Liver (tissue), 9 donors: Measurements from ENCODE around the gene FMC1. TPM values are rescaled to one million over a fixed set of nuclear protein-coding genes. Genes with fewer than 3 reads are reported as not detected.
"Not testable (repeated sequence)": the region's sequence is repeated elsewhere in the genome, so short reads cannot be mapped to it uniquely, and the experiment has no call there.

Source experiments
- DNase-seq: peaks from one replicate; pipeline ENCODE4 v3.0.0-alpha.2; 2017; ENCODE audit warnings: low spot score
- H3K27ac ChIP-seq, 2 donors: one replicate each; pipeline ENCODE4 v1.7.0; 2013; ENCODE audit warnings: inconsistent platforms in 2 of 2, low read length in 2 of 2, control low read depth in 1 of 2, low read depth in 1 of 2, mild to moderate bottlenecking in 1 of 2
- H3K27me3 ChIP-seq, 4 donors: one replicate each; pipeline versions ENCODE4 v1.6.1 to v1.7.0; 2013; ENCODE audit warnings: low read length in 3 of 4, inconsistent platforms in 1 of 4, mild to moderate bottlenecking in 1 of 4, moderate library complexity in 1 of 4; ENCODE audit not compliant: control insufficient read depth in 4 of 4, insufficient read depth in 4 of 4
- H3K36me3 ChIP-seq, 4 donors: one replicate each; pipeline versions ENCODE4 v1.6.1 to v1.7.0; 2013; ENCODE audit warnings: low read length in 3 of 4, mild to moderate bottlenecking in 3 of 4, low read depth in 1 of 4, moderate library complexity in 1 of 4; ENCODE audit not compliant: control insufficient read depth in 4 of 4, insufficient read depth in 3 of 4
- H3K4me1 ChIP-seq, 4 donors: one replicate each; pipeline versions ENCODE4 v1.6.1 to v1.7.0; 2013; ENCODE audit warnings: low read length in 3 of 4, mild to moderate bottlenecking in 3 of 4, moderate library complexity in 1 of 4; ENCODE audit not compliant: control insufficient read depth in 4 of 4, insufficient read depth in 4 of 4
- H3K4me3 ChIP-seq, 3 donors: one replicate each; pipeline versions ENCODE4 v1.6.1 to v1.7.0; 2013; ENCODE audit warnings: low read length in 3 of 3, control low read depth in 1 of 3, low read depth in 1 of 3, mild to moderate bottlenecking in 1 of 3
- H3K9ac ChIP-seq, 2 donors: one replicate each; pipeline ENCODE4 v1.7.0; 2013; ENCODE audit warnings: low read length in 2 of 2, mild to moderate bottlenecking in 2 of 2, moderate library complexity in 2 of 2, control low read depth in 1 of 2, low read depth in 1 of 2
- H3K9me3 ChIP-seq, 4 donors: one replicate each; pipeline versions ENCODE4 v1.6.1 to v1.7.0; 2013; ENCODE audit warnings: low read length in 3 of 4; ENCODE audit not compliant: control insufficient read depth in 4 of 4
- FOXA1 ChIP-seq: IDR thresholded peaks from 2 replicates; pipeline ENCODE4 v1.6.1; 2016; ENCODE audit warnings: antibody characterized with exemption
- FOXA2 ChIP-seq: IDR thresholded peaks from 2 replicates; pipeline ENCODE4 v1.6.1; 2016; ENCODE audit warnings: antibody characterized with exemption
- GABPA ChIP-seq, 2 donors: IDR thresholded peaks in 1 of 2; conservative IDR thresholded peaks in 1 of 2; 2 replicates each; pipeline ENCODE4 v1.6.1; 2016; ENCODE audit warnings: antibody characterized with exemption in 2 of 2, mild to moderate bottlenecking in 1 of 2, moderate library complexity in 1 of 2
- NR2F2 ChIP-seq: IDR thresholded peaks from 2 replicates; pipeline ENCODE4 v1.6.1; 2016; ENCODE audit warnings: antibody characterized with exemption
- RAD21 ChIP-seq, 2 donors: IDR thresholded peaks; 2 replicates each; pipeline ENCODE4 v1.6.1; 2016; ENCODE audit warnings: antibody characterized with exemption in 2 of 2, mild to moderate bottlenecking in 2 of 2
- RXRA ChIP-seq, 2 donors: IDR thresholded peaks; 2 replicates each; pipeline ENCODE4 v1.6.1; 2017 to 2018; ENCODE audit warnings: antibody characterized with exemption in 2 of 2, mild to moderate bottlenecking in 1 of 2
- TAF1 ChIP-seq: conservative IDR thresholded peaks from 2 replicates; pipeline ENCODE4 v1.6.1; 2016; ENCODE audit warnings: antibody characterized with exemption, mild to moderate bottlenecking
- YY1 ChIP-seq: IDR thresholded peaks from 2 replicates; pipeline ENCODE4 v1.6.1; 2016; ENCODE audit warnings: antibody characterized with exemption, mild to moderate bottlenecking
- WGBS: extraction: QIAGEN DNeasy Blood & Tissue Kit; methylation state at CpG from one replicate; pipeline ENCODE4 v1.1.7; 2013; 5-methylcytosine and 5-hydroxymethylcytosine counted together
- polyA plus RNA-seq, 2 donors: library from polyadenylated mRNA; stranded (reverse) in 1 of 2; unstranded in 1 of 2; fragments of 200-250 nt in 1 of 2; fragments of >200 nt in 1 of 2; fragmentation: Nextera tagmentation in 1 of 2; extraction: Ambion mirVana in 1 of 2; gene quantifications; one replicate each; pipeline versions ENCODE4 v1.2.1 to v1.2.3, GENCODE V29; 2013 to 2015
- total RNA-seq, 2 donors: library from RNA; depleted of rRNA; stranded (reverse); fragments of >200 nt; gene quantifications; one replicate each; pipeline ENCODE4 v1.2.3, GENCODE V29; 2014
- TF ChIP-seq, protein P1 (sequence below): fragments of 150-350 bp; IDR thresholded peaks from 2 replicates; pipeline ENCODE4 v1.5.1; 2017; ENCODE audit warnings: improper control_type of control experiment, low read depth, low read length; ENCODE audit not compliant: missing input control
- TF ChIP-seq, protein P2 (sequence below): IDR thresholded peaks from 2 replicates; pipeline ENCODE4 v1.6.1; 2016; ENCODE audit warnings: antibody characterized with exemption
- donor health status: healthy.
- donor health status: healthy.
- donor health status: healthy.
- donor health status: healthy.
- donor health status: healthy.

Gene FMC1
- total and polyA plus RNA-seq, 4 donors = 5.5 to 76.3 (median 10.5) TPM

GRCh38 chr7:139317939-139318505 lies 23.1 kb upstream of the FMC1 start (continued):
- TF ChIP-seq, protein P1, sequence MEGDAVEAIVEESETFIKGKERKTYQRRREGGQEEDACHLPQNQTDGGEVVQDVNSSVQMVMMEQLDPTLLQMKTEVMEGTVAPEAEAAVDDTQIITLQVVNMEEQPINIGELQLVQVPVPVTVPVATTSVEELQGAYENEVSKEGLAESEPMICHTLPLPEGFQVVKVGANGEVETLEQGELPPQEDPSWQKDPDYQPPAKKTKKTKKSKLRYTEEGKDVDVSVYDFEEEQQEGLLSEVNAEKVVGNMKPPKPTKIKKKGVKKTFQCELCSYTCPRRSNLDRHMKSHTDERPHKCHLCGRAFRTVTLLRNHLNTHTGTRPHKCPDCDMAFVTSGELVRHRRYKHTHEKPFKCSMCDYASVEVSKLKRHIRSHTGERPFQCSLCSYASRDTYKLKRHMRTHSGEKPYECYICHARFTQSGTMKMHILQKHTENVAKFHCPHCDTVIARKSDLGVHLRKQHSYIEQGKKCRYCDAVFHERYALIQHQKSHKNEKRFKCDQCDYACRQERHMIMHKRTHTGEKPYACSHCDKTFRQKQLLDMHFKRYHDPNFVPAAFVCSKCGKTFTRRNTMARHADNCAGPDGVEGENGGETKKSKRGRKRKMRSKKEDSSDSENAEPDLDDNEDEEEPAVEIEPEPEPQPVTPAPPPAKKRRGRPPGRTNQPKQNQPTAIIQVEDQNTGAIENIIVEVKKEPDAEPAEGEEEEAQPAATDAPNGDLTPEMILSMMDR = no peak
- TF ChIP-seq FOXA2 (no peak), YY1 (no peak)

DNA sequence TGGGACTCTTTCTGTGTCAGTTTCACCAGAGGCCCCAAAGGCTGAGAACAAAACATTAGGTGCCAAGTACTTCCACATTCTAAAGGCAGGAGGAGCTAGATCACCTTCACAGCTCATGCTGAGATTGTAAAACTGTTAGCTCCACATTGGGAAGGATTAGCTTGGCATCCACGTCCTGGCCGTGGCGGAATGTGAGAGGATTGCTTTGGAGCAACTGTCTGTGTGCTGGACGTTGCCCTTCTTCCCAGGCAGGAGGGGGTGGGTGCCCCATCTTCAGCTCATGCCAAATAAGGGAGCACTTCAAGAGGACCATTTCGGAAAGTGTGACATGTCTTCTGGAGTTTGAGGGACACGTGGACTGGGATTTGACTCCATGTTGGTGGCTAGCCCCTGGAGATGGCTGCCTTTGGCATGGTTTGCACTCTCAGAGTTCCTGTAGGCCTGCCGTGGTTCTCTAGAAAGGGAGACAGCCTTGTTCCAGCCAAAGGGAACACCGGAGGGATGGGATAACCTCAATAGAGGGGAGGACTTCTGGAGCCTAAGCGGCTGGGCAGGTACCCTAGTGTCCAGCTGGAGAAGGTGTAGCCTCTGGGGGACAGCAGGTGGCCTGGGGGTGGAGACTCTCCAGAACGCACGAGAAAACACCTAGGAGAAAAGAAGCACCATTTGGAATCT lies 19.9 kb upstream of the FMC1 start:
- no peak overlapping the region for H3K27ac ChIP-seq
- TF ChIP-seq RAD21 (IDR thresholded peaks at IDR 0.05) (peak; percentile 18 to 54), GABPA (IDR thresholded peaks at IDR 0.05 in 1 of 2, conservative IDR thresholded peaks at IDR 0.05 in 1 of 2) (no peak)
- WGBS = 80% methylated on average over 11 of the region's 11 CpGs
- H3K4me3 ChIP-seq = no peak overlapping the region
- DNase-seq = no peak
- H3K27me3 ChIP-seq = no peaks in the 10 kb centered on the region
- H3K4me1 ChIP-seq = no peaks in the 10 kb centered on the region
- H3K9me3 ChIP-seq = no peaks in the 10 kb centered on the region
- H3K9ac ChIP-seq = no peak overlapping the region
- no peaks in the 10 kb centered on the region for H3K36me3 ChIP-seq

DNA sequence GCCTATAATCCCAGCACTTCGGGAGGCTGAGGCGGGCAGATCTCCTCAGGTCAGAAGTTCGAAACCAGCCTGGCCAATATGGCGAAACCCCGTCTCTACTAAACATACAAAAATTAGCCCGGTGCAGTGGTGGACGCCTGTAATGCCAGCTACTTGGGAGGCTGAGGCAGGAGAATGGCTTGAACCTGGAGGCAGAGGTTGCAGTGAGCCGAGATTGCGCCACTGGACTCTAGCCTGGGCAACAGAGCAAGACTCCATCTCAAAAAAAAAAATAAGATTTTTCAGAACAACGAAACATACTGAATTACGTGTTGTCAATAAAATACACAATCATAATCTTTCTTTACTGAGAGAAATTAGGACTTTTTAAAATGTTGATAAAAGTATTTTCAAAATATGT lies 16.4 kb upstream of the FMC1 start:
- not testable (repeated sequence) for H3K9ac ChIP-seq, DNase-seq, H3K27ac ChIP-seq, H3K27me3 ChIP-seq, H3K4me3 ChIP-seq, H3K4me1 ChIP-seq, H3K36me3 ChIP-seq, H3K9me3 ChIP-seq
- 97% methylated on average over 11 of the region's 11 CpGs for WGBS

- TF ChIP-seq YY1 = no peak
- TF ChIP-seq GABPA (IDR thresholded peaks at IDR 0.05 in 1 of 2, conservative IDR thresholded peaks at IDR 0.05 in 1 of 2) = no peak
- no peak for TF ChIP-seq RXRA (IDR thresholded peaks at IDR 0.05)
- TF ChIP-seq NR2F2 = no peak
- TF ChIP-seq FOXA1 = no peak
- TF ChIP-seq, protein P2, sequence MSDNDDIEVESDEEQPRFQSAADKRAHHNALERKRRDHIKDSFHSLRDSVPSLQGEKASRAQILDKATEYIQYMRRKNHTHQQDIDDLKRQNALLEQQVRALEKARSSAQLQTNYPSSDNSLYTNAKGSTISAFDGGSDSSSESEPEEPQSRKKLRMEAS = no peak
- no peak for TF ChIP-seq TAF1
- Histone ChIP-seq H3K9ac (no peak overlapping the region), H3K4me3 (no peak overlapping the region), H3K27me3 (no peaks in the 10 kb centered on the region), H3K9me3 (no peaks in the 10 kb centered on the region), H3K36me3 (no peaks in the 10 kb centered on the region), H3K27ac (no peak overlapping the region), H3K4me1 (no peaks in the 10 kb centered on the region)
- DNase-seq = no peak
- 73% methylated on average over 2 of the region's 2 CpGs for WGBS
These were observed 12.8 kb upstream of the FMC1 start for GRCh38 chr7:139328375-139328774.
